ENCODE measurements around the gene GPR162. TPM values are rescaled to one million over a fixed set of nuclear protein-coding genes. Genes with fewer than 3 reads are reported as not detected.

The GPR162 gene
- total RNA-seq, 1 donor, result 1.4 TPM

DNA sequence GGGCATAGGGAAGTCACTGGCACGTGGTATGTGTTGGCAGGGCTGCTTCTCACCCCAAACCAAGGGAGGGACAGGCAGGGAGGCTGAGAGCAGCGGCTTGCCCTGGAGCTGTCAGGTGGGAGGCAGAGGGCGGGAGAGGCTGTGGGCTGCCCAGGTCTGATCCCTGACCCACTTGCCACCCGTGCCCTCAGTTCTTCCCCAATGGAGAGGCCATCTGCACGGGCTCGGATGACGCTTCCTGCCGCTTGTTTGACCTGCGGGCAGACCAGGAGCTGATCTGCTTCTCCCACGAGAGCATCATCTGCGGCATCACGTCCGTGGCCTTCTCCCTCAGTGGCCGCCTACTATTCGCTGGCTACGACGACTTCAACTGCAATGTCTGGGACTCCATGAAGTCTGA lies 23.8 kb downstream of the GPR162 start:
- no peaks in the 10 kb centered on the region for H3K27me3 ChIP-seq (ENCODE audit: insufficient read depth, low read length)
- H3K9me3 ChIP-seq (ENCODE audit: low read depth, low read length), result no peaks in the 10 kb centered on the region
- no peaks in the 10 kb centered on the region for H4K20me1 ChIP-seq (ENCODE audit: insufficient read depth, low read length)
- H2AFZ ChIP-seq (ENCODE audit: low read length), result no peak overlapping the region
- H3K27ac ChIP-seq (ENCODE audit: low read depth, low read length), result no peak overlapping the region
- TF ChIP-seq CTCF (IDR thresholded peaks at IDR 0.05; ENCODE audit: extremely low read depth, low read depth, low read length), result no peak
- H3K36me3 ChIP-seq (ENCODE audit: insufficient read depth, low read length), result peaks cover 80% of the 10 kb centered on the region
- H3K79me2 ChIP-seq (ENCODE audit: insufficient read depth, low read length), result peaks cover 32% of the 10 kb centered on the region
- H3K4me2 ChIP-seq (ENCODE audit: insufficient read depth, low read length), result no peak overlapping the region
- DNase-seq (ENCODE audit: insufficient read length, low spot score, missing footprints), result peak; percentile 53
- no peak overlapping the region for H3K4me3 ChIP-seq (ENCODE audit: insufficient read depth, low read length)
- peaks cover 4% of the 10 kb centered on the region for H3K4me1 ChIP-seq (ENCODE audit: insufficient read depth, low read length)

GRCh38 chr12:6846316-6846869 lies 24.8 kb downstream of the GPR162 start:
- no peak for TF ChIP-seq CTCF (IDR thresholded peaks at IDR 0.05; ENCODE audit: extremely low read depth, low read depth, low read length)
- no peak for DNase-seq (ENCODE audit: insufficient read length, low spot score, missing footprints)
- Histone ChIP-seq H2AFZ (ENCODE audit: low read length) (no peak overlapping the region), H4K20me1 (ENCODE audit: insufficient read depth, low read length) (peaks cover 3% of the 10 kb centered on the region), H3K4me3 (ENCODE audit: insufficient read depth, low read length) (no peak overlapping the region), H3K79me2 (ENCODE audit: insufficient read depth, low read length) (peaks cover 36% of the 10 kb centered on the region), H3K27me3 (ENCODE audit: insufficient read depth, low read length) (no peaks in the 10 kb centered on the region), H3K36me3 (ENCODE audit: insufficient read depth, low read length) (peaks cover 80% of the 10 kb centered on the region), H3K27ac (ENCODE audit: low read depth, low read length) (no peak overlapping the region), H3K9me3 (ENCODE audit: low read depth, low read length) (no peaks in the 10 kb centered on the region), H3K4me1 (ENCODE audit: insufficient read depth, low read length) (peaks cover 9% of the 10 kb centered on the region), H3K4me2 (ENCODE audit: insufficient read depth, low read length) (no peak overlapping the region)

DNA sequence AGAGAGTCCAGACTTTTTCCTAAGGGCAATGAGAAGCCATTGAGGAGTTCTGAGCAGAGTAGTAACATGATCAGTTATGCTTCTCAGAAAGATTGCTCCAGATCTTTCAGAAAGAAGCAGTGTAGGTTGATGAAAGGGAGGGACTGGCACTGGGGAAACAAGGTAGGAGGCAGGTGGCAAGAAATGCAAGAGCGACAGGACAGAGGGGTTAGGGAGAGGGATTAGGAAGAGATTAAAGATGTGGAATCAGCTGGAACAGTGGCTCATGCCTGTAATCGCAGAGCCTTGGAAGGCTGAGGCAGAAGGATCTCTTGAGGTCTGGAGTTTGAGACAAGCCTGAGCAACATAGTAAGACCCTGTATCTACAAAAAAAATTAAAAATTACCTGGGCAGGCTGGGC lies 26.1 kb downstream of the GPR162 start:
- TF ChIP-seq CTCF (IDR thresholded peaks at IDR 0.05; ENCODE audit: extremely low read depth, low read depth, low read length), result no peak
- Histone ChIP-seq H3K79me2 (ENCODE audit: insufficient read depth, low read length) (peaks cover 36% of the 10 kb centered on the region), H3K9me3 (ENCODE audit: low read depth, low read length) (no peaks in the 10 kb centered on the region), H2AFZ (ENCODE audit: low read length) (no peak overlapping the region), H3K36me3 (ENCODE audit: insufficient read depth, low read length) (peaks cover 69% of the 10 kb centered on the region), H3K27ac (ENCODE audit: low read depth, low read length) (no peak overlapping the region), H3K4me2 (ENCODE audit: insufficient read depth, low read length) (no peak overlapping the region), H3K27me3 (ENCODE audit: insufficient read depth, low read length) (no peaks in the 10 kb centered on the region), H4K20me1 (ENCODE audit: insufficient read depth, low read length) (peaks cover 3% of the 10 kb centered on the region), H3K4me1 (ENCODE audit: insufficient read depth, low read length) (peaks cover 11% of the 10 kb centered on the region), H3K4me3 (ENCODE audit: insufficient read depth, low read length) (no peak overlapping the region)
- DNase-seq (ENCODE audit: insufficient read length, low spot score, missing footprints), result no peak

- H3K4me3 ChIP-seq (ENCODE audit: insufficient read depth, low read length), result no peak overlapping the region
- H4K20me1 ChIP-seq (ENCODE audit: insufficient read depth, low read length), result peaks cover 3% of the 10 kb centered on the region
- TF ChIP-seq CTCF (IDR thresholded peaks at IDR 0.05; ENCODE audit: extremely low read depth, low read depth, low read length), result no peak
- no peak overlapping the region for H2AFZ ChIP-seq (ENCODE audit: low read length)
- H3K27ac ChIP-seq (ENCODE audit: low read depth, low read length), result no peak overlapping the region
- H3K79me2 ChIP-seq (ENCODE audit: insufficient read depth, low read length), result peaks cover 46% of the 10 kb centered on the region
- DNase-seq (ENCODE audit: insufficient read length, low spot score, missing footprints), result no peak
- H3K4me1 ChIP-seq (ENCODE audit: insufficient read depth, low read length), result peaks cover 26% of the 10 kb centered on the region
- H3K4me2 ChIP-seq (ENCODE audit: insufficient read depth, low read length), result peak overlapping the region; percentile 99
- no peaks in the 10 kb centered on the region for H3K9me3 ChIP-seq (ENCODE audit: low read depth, low read length)
- peaks cover 56% of the 10 kb centered on the region for H3K36me3 ChIP-seq (ENCODE audit: insufficient read depth, low read length)
- H3K27me3 ChIP-seq (ENCODE audit: insufficient read depth, low read length), result no peaks in the 10 kb centered on the region
These were observed 27.8 kb downstream of the GPR162 start for GRCh38 chr12:6849427-6849826.
